ENCODE results near the gene ICA1L. TPM values are rescaled to one million over a fixed set of nuclear protein-coding genes. Genes with fewer than 3 reads are reported as not detected.
A peak's percentile ranks its signal among the peaks of the same experiment; 100 is the strongest.

ICA1L gene
- total and polyA plus RNA-seq, 8 donors: 0.87 to 36.7 (median 2.5) TPM

- TF ChIP-seq POLR2AphosphoS5 (IDR thresholded peaks at IDR 0.05) (no peak), POLR2A (IDR thresholded peaks at IDR 0.05) (no peak)
- Histone ChIP-seq H3K27ac (no peak overlapping the region), H3K9me3 (no peaks in the 10 kb centered on the region), H3K36me3 (peaks cover 0 to 36% (median 26%) of the 10 kb centered on the region in 4 donors), H3K4me3 (no peak overlapping the region), H3K27me3 (no peaks in the 10 kb centered on the region), H3K4me1 (peaks cover 0 to 16% (median 7%) of the 10 kb centered on the region in 4 donors)
- no peak for DNase-seq
- 89 to 96% (median 94%) methylated on average over 34 to 37 of the region's 37 CpGs for WGBS, 5 donors
- intact Hi-C loops (cut with DNase I; ENCODE audit: low total_unique reads): no loop called here
Observed at GRCh38 chr2:202774104-202774503, 97.5 kb downstream of the ICA1L start.

- TF ChIP-seq EP300 (IDR thresholded peaks at IDR 0.05): no peak
- no peak for TF ChIP-seq POLR2A (IDR thresholded peaks at IDR 0.05)
- TF ChIP-seq POLR2AphosphoS5 (IDR thresholded peaks at IDR 0.05): no peak
- no peak for DNase-seq
- no peaks in the 10 kb centered on the region for H3K9me3 ChIP-seq
- peaks cover 0 to 16% (median 7%) of the 10 kb centered on the region in 4 donors for H3K4me1 ChIP-seq
- H3K36me3 ChIP-seq: peaks cover 0 to 32% (median 23%) of the 10 kb centered on the region in 4 donors
- intact Hi-C loops (cut with DNase I; ENCODE audit: low total_unique reads): no loop called here
- no peaks in the 10 kb centered on the region for H3K27me3 ChIP-seq
- 84 to 97% (median 91%) methylated on average over 6 of the region's 6 CpGs for WGBS, 5 donors
- no peak overlapping the region for H3K4me3 ChIP-seq
- H3K27ac ChIP-seq: no peak overlapping the region
Observed at GRCh38 chr2:202773301-202773973, 98.1 kb downstream of the ICA1L start.

DNA sequence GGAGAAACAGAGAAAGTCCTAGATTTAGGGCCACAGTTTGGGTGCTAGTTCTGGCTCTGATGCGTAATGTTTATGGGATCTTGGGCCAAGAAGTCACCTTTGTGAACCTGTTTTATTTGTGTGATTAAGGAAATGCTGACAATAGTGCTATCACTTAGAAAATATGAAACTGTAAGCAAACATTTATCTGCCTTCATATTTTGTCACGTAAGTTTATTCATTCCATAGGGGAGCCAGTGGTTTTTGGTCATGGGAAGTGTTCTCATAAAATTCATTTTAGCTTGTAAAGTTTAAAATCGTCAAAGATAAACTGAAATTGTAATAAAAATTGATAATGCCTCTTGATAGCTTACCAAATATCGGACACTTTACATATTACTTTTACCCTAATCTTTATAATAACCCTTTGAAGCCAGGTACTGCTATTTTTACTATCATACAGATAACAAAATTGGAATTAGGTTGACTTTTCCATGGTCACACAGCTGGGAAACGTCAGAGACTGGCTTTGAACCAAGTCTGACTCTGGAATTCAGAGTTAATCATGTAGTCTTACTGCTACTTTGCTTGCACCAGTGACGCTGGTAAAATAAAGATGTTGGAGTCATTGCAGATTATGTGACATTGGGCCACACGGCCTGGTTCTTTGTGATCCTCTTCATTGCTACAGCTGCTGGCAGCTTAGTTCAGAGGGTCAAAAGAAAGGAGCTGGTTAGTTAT, 99.7 kb downstream of the ICA1L start:
- peaks cover 0 to 32% (median 19%) of the 10 kb centered on the region in 4 donors for H3K36me3 ChIP-seq
- WGBS, 5 donors: 30 to 49% (median 42%) methylated on average over 7 of the region's 7 CpGs
- no peaks in the 10 kb centered on the region for H3K9me3 ChIP-seq
- intact Hi-C loops (cut with DNase I; ENCODE audit: low total_unique reads): no loop called here
- DNase-seq: peak in 1 of 2 donors; percentile 63
- TF ChIP-seq CTCF (IDR thresholded peaks at IDR 0.05): no peak
- no peak for TF ChIP-seq POLR2AphosphoS5 (IDR thresholded peaks at IDR 0.05)
- no peak for TF ChIP-seq POLR2A (IDR thresholded peaks at IDR 0.05)
- TF ChIP-seq EP300 (IDR thresholded peaks at IDR 0.05): no peak
- no peaks in the 10 kb centered on the region for H3K27me3 ChIP-seq
- no peak overlapping the region for H3K27ac ChIP-seq
- peaks cover 0 to 13% (median 7%) of the 10 kb centered on the region in 4 donors for H3K4me1 ChIP-seq
- H3K4me3 ChIP-seq: no peak overlapping the region

DNA sequence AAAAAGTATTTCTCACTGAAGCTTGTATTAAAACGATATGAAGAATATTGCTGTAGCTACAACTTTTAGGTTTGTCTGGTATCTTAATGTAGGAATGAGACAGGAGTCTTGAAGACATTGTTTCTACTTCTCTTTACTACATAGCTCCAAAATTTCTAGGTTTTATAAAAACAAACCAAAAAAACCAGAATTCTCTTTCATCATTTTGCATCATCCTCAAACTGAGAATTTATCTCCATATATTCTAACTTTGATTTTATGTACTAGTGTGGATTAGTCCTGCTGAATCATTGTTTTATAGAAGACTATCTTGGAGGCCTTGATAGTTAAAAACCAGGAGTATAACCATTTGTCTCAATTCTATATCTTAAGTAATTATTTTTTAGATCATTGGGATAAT, 100.2 kb downstream of the ICA1L start:
- no peak overlapping the region for H3K4me3 ChIP-seq
- no peaks in the 10 kb centered on the region for H3K27me3 ChIP-seq
- no peak overlapping the region for H3K27ac ChIP-seq
- DNase-seq: no peak
- H3K9me3 ChIP-seq: no peaks in the 10 kb centered on the region
- peaks cover 0 to 36% (median 19%) of the 10 kb centered on the region in 4 donors for H3K36me3 ChIP-seq
- intact Hi-C loops (cut with DNase I; ENCODE audit: low total_unique reads): no loop called here
- TF ChIP-seq CTCF (IDR thresholded peaks at IDR 0.05): no peak
- TF ChIP-seq POLR2A (IDR thresholded peaks at IDR 0.05): no peak
- TF ChIP-seq EP300 (IDR thresholded peaks at IDR 0.05): no peak
- no peak for TF ChIP-seq POLR2AphosphoS5 (IDR thresholded peaks at IDR 0.05)
- H3K4me1 ChIP-seq: peaks cover 0 to 13% (median 7%) of the 10 kb centered on the region in 4 donors
- 88 to 97% (median 93%) methylated on average over 1 of the region's 1 CpG for WGBS, 5 donors

DNA sequence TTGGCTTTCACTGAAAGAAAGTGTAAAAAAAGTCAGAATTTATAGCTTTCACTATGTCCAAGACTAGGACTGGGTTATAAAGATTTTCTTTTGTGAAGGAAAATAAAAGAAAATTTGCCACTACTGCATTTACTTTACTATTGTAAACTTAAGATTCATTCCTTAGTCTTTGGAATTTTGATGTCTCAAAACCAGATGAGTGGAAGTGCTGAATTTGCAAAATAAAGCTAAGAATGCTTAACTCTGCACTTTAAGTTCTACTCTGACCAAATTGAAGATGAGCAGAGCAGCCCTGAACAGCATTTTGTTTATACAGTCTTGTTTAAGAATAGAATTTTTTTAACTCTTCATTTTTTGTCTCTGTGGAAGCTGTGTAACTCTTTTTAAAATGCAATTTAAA, 102.4 kb downstream of the ICA1L start:
- TF ChIP-seq CTCF (IDR thresholded peaks at IDR 0.05) (no peak), POLR2AphosphoS5 (IDR thresholded peaks at IDR 0.05) (no peak), POLR2A (IDR thresholded peaks at IDR 0.05) (no peak), EP300 (IDR thresholded peaks at IDR 0.05) (no peak)
- Histone ChIP-seq H3K4me3 (no peak overlapping the region), H3K4me1 (peaks cover 0 to 13% (median 7%) of the 10 kb centered on the region in 4 donors), H3K27ac (no peak overlapping the region), H3K9me3 (no peaks in the 10 kb centered on the region), H3K36me3 (peaks cover 3 to 39% (median 19%) of the 10 kb centered on the region in 4 donors), H3K27me3 (no peaks in the 10 kb centered on the region)
- DNase-seq: peak in 1 of 2 donors; percentile 19
- intact Hi-C loops (cut with DNase I; ENCODE audit: low total_unique reads): no loop called here

Data from stomach (tissue), 9 donors.